Measurements from ENCODE around the gene PNLIPRP1. TPM values are rescaled to one million over a fixed set of nuclear protein-coding genes. Genes with fewer than 3 reads are reported as not detected.

Gene PNLIPRP1
- total and polyA plus RNA-seq, 7 donors: 0.34 to 1.6 (median 0.38) TPM; not detected in 4

GRCh38 chr10:116620423-116621400 lies 30.0 kb downstream of the PNLIPRP1 start, which contains the start of gene PNLIPRP2:
PNLIPRP2 (plus strand) TSS chr10:116620953.
- ATAC-seq (no peak), DNase-seq (no peak)
- TF ChIP-seq CTCF (IDR thresholded peaks at IDR 0.05): no peak
- H3K4me1 ChIP-seq: no peaks in the 10 kb centered on the region
- 68 to 70% (median 70%) methylated on average over 20 of the region's 20 CpGs for WGBS, 3 donors
- H3K9me3 ChIP-seq: no peaks in the 10 kb centered on the region
- no peak within 1 kb of the TSS for H3K4me3 ChIP-seq
- H3K27me3 ChIP-seq (ENCODE audit: insufficient read depth in 3 of 3, low read length in 2 of 3): peaks cover 0 to 14% (median 3%) of the 10 kb centered on the region in 3 donors
- no peaks in the 10 kb centered on the region for H3K36me3 ChIP-seq (ENCODE audit: insufficient read depth in 1 of 2, low read depth in 1 of 2)
- H3K27ac ChIP-seq: no peak within 1 kb of the TSS
- intact Hi-C loops (cut with DNase I): no loop called here

- ATAC-seq: no peak
- 72 to 75% (median 73%) methylated on average over 8 of the region's 8 CpGs for WGBS, 3 donors
Measured at GRCh38 chr10:116621476-116621875, 30.7 kb downstream of the PNLIPRP1 start.

GRCh38 chr10:116621934-116622655 lies 31.3 kb downstream of the PNLIPRP1 start:
- Histone ChIP-seq H3K27ac (no peak overlapping the region), H3K36me3 (ENCODE audit: insufficient read depth in 1 of 2, low read depth in 1 of 2) (no peaks in the 10 kb centered on the region), H3K4me1 (no peaks in the 10 kb centered on the region), H3K9me3 (no peaks in the 10 kb centered on the region), H3K4me3 (no peak overlapping the region), H3K27me3 (ENCODE audit: insufficient read depth in 3 of 3, low read length in 2 of 3) (peaks cover 0 to 28% (median 8%) of the 10 kb centered on the region in 3 donors)
- 78 to 83% (median 80%) methylated on average over 11 of the region's 11 CpGs for WGBS, 3 donors
- intact Hi-C loops (cut with DNase I): no loop called here
- no peak for TF ChIP-seq CTCF (IDR thresholded peaks at IDR 0.05)
- DNase-seq: no peak
- ATAC-seq: no peak

More at GRCh38 chr10:116621476-116621875, 30.7 kb downstream of the PNLIPRP1 start:
- Histone ChIP-seq H3K4me3 (no peak overlapping the region), H3K36me3 (ENCODE audit: insufficient read depth in 1 of 2, low read depth in 1 of 2) (no peaks in the 10 kb centered on the region), H3K9me3 (no peaks in the 10 kb centered on the region), H3K27me3 (ENCODE audit: insufficient read depth in 3 of 3, low read length in 2 of 3) (peaks cover 0 to 22% (median 6%) of the 10 kb centered on the region in 3 donors), H3K27ac (no peak overlapping the region), H3K4me1 (no peaks in the 10 kb centered on the region)
- no peak for DNase-seq
- no peak for TF ChIP-seq CTCF (IDR thresholded peaks at IDR 0.05)
- intact Hi-C loops (cut with DNase I): no loop called here

GRCh38 chr10:116625845-116626244 lies 35.1 kb downstream of the PNLIPRP1 start:
- no peaks in the 10 kb centered on the region for H3K4me1 ChIP-seq
- WGBS, 3 donors: 68 to 79% (median 73%) methylated on average over 7 of the region's 7 CpGs
- no peak for TF ChIP-seq CTCF (IDR thresholded peaks at IDR 0.05)
- intact Hi-C loops (cut with DNase I): no loop called here
- no peak overlapping the region for H3K27ac ChIP-seq
- no peaks in the 10 kb centered on the region for H3K9me3 ChIP-seq
- ATAC-seq (no peak), DNase-seq (no peak)
- H3K4me3 ChIP-seq: no peak overlapping the region
- H3K36me3 ChIP-seq (ENCODE audit: insufficient read depth in 1 of 2, low read depth in 1 of 2): no peaks in the 10 kb centered on the region
- H3K27me3 ChIP-seq (ENCODE audit: insufficient read depth in 3 of 3, low read length in 2 of 3): peaks cover 0 to 39% (median 10%) of the 10 kb centered on the region in 3 donors
